ENCODE results near the gene TCP11L2.
"Not testable (repeated sequence)": the region's sequence is repeated elsewhere in the genome, so short reads cannot be mapped to it uniquely, and the experiment has no call there.

Gene TCP11L2

DNA sequence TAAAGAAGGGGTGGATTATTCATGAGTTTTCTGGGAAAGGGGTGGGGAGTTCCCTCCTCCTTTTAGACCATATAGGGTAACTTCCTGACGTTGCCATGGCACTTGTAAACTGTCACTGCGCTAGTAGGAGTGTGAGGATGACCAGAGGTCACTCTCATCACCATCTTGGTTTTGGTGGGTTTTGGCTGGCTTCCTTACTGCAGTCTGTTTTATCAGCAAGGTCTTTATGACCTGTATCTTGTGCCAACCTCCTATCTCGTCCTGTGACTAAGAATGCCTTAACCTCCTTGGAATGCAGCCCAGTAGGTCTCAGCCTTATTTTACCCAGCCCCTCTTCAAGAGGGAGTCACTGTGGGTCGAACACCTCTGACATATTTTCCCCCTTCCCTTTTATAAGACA lies 79.3 kb downstream of the TCP11L2 start:
- not testable (repeated sequence) for H3K4me3 ChIP-seq (ENCODE audit: low read length); H3K27me3 ChIP-seq (replicated peaks; ENCODE audit: control insufficient read depth, insufficient read depth, low read length); H3K4me1 ChIP-seq (ENCODE audit: control insufficient read depth, insufficient read depth, low read length); H3K9ac ChIP-seq (ENCODE audit: low read length); H3K9me3 ChIP-seq (ENCODE audit: control insufficient read depth, low read length); DNase-seq (ENCODE audit: low read depth)
- H3K36me3 ChIP-seq (ENCODE audit: control insufficient read depth, insufficient read depth, low read length, severe bottlenecking): peaks cover 64% of the 10 kb centered on the region

GRCh38 chr12:106386813-106387535 lies 84.4 kb downstream of the TCP11L2 start:
- H3K4me1 ChIP-seq (ENCODE audit: control insufficient read depth, insufficient read depth, low read length): peaks cover 3% of the 10 kb centered on the region
- peaks cover 24% of the 10 kb centered on the region for H3K36me3 ChIP-seq (ENCODE audit: control insufficient read depth, insufficient read depth, low read length, severe bottlenecking)
- no peak overlapping the region for H3K4me3 ChIP-seq (ENCODE audit: low read length)
- peak; percentile 5 for DNase-seq (ENCODE audit: low read depth)
- no peaks in the 10 kb centered on the region for H3K27me3 ChIP-seq (replicated peaks; ENCODE audit: control insufficient read depth, insufficient read depth, low read length)
- H3K9ac ChIP-seq (ENCODE audit: low read length): no peak overlapping the region
- peaks cover 8% of the 10 kb centered on the region for H3K9me3 ChIP-seq (ENCODE audit: control insufficient read depth, low read length)

DNA sequence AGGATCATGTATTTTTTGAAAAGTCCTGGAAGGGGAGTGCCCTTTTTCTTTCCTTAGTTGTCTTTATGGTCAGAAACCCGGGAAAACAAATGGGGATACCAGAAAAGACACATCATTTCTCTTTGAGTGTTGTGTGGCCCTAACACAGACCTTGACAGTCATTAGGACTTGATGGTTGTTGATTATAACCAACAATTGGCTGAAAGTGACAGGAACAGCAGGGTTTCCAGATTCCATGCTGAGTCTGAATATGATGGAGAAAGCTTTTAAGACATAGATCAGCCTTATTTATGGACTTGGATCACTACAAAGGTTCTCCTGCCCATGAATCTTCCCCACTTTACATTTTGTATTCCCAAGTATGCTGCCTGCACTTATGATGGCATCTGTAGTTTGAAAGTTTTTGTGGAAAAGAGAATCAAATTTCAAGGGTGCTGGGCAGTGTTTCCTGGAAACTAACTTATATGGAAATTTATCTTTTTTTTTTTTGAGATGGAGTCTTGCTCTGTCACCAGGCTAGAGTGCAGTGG lies 85.4 kb downstream of the TCP11L2 start:
- Histone ChIP-seq H3K9ac (ENCODE audit: low read length) (no peak overlapping the region), H3K4me3 (ENCODE audit: low read length) (no peak overlapping the region), H3K4me1 (ENCODE audit: control insufficient read depth, insufficient read depth, low read length) (peaks cover 3% of the 10 kb centered on the region), H3K9me3 (ENCODE audit: control insufficient read depth, low read length) (no peaks in the 10 kb centered on the region), H3K36me3 (ENCODE audit: control insufficient read depth, insufficient read depth, low read length, severe bottlenecking) (peaks cover 20% of the 10 kb centered on the region), H3K27me3 (replicated peaks; ENCODE audit: control insufficient read depth, insufficient read depth, low read length) (no peaks in the 10 kb centered on the region)
- DNase-seq (ENCODE audit: low read depth): no peak

- no peaks in the 10 kb centered on the region for H3K27me3 ChIP-seq (replicated peaks; ENCODE audit: control insufficient read depth, insufficient read depth, low read length)
- H3K36me3 ChIP-seq (ENCODE audit: control insufficient read depth, insufficient read depth, low read length, severe bottlenecking): peaks cover 28% of the 10 kb centered on the region
- peak; percentile 15 for DNase-seq (ENCODE audit: low read depth)
- no peak overlapping the region for H3K9ac ChIP-seq (ENCODE audit: low read length)
- peaks cover 3% of the 10 kb centered on the region for H3K4me1 ChIP-seq (ENCODE audit: control insufficient read depth, insufficient read depth, low read length)
- H3K9me3 ChIP-seq (ENCODE audit: control insufficient read depth, low read length): no peaks in the 10 kb centered on the region
- H3K4me3 ChIP-seq (ENCODE audit: low read length): no peak overlapping the region
Observed at GRCh38 chr12:106389151-106389550, 86.6 kb downstream of the TCP11L2 start.

GRCh38 chr12:106392759-106393158 lies 90.2 kb downstream of the TCP11L2 start:
- Histone ChIP-seq H3K36me3 (ENCODE audit: control insufficient read depth, insufficient read depth, low read length, severe bottlenecking) (peaks cover 52% of the 10 kb centered on the region), H3K9ac (ENCODE audit: low read length) (no peak overlapping the region), H3K27me3 (replicated peaks; ENCODE audit: control insufficient read depth, insufficient read depth, low read length) (no peaks in the 10 kb centered on the region), H3K9me3 (ENCODE audit: control insufficient read depth, low read length) (no peaks in the 10 kb centered on the region), H3K4me3 (ENCODE audit: low read length) (no peak overlapping the region), H3K4me1 (ENCODE audit: control insufficient read depth, insufficient read depth, low read length) (peaks cover 3% of the 10 kb centered on the region)
- no peak for DNase-seq (ENCODE audit: low read depth)
